ENCODE data around the gene NTNG1.
"Not testable (repeated sequence)": the region's sequence is repeated elsewhere in the genome, so short reads cannot be mapped to it uniquely, and the experiment has no call there.

NTNG1 gene

GRCh38 chr1:107142666-107143065 lies 1.8 kb downstream of the NTNG1 start:
- no peak for DNase-seq (ENCODE audit: low read depth)

- no peak for DNase-seq (ENCODE audit: low read depth)
Measured at GRCh38 chr1:107145637-107146036, 4.8 kb downstream of the NTNG1 start.

- DNase-seq (ENCODE audit: low read depth), result no peak
Measured at GRCh38 chr1:107147843-107148242, 7.0 kb downstream of the NTNG1 start.

GRCh38 chr1:107149946-107150345 lies 9.1 kb downstream of the NTNG1 start:
- no peak for DNase-seq (ENCODE audit: low read depth)

- no peak for DNase-seq (ENCODE audit: low read depth)
Measured at GRCh38 chr1:107151295-107151694, 10.5 kb downstream of the NTNG1 start.

- no peak for DNase-seq (ENCODE audit: low read depth)
Measured at GRCh38 chr1:107152395-107152794, 11.6 kb downstream of the NTNG1 start.

GRCh38 chr1:107153014-107153413 lies 12.2 kb downstream of the NTNG1 start:
- no peak for DNase-seq (ENCODE audit: low read depth)

- no peak for DNase-seq (ENCODE audit: low read depth)
Measured at GRCh38 chr1:107158496-107158895, 17.7 kb downstream of the NTNG1 start.

- no peak for DNase-seq (ENCODE audit: low read depth)
Measured at GRCh38 chr1:107158991-107159390, 18.2 kb downstream of the NTNG1 start.

GRCh38 chr1:107162745-107163144 lies 21.9 kb downstream of the NTNG1 start:
- no peak for DNase-seq (ENCODE audit: low read depth)

- DNase-seq (ENCODE audit: low read depth), result not testable (repeated sequence)
Measured at GRCh38 chr1:107164901-107165300, 24.1 kb downstream of the NTNG1 start.

- DNase-seq (ENCODE audit: low read depth), result no peak
Measured at GRCh38 chr1:107169615-107170014, 28.8 kb downstream of the NTNG1 start.

GRCh38 chr1:107171333-107171732 lies 30.5 kb downstream of the NTNG1 start:
- DNase-seq (ENCODE audit: low read depth), result no peak

GRCh38 chr1:107172450-107173170 lies 31.8 kb downstream of the NTNG1 start:
- no peak for DNase-seq (ENCODE audit: low read depth)

GRCh38 chr1:107175102-107175909 lies 34.5 kb downstream of the NTNG1 start:
- DNase-seq (ENCODE audit: low read depth), result no peak

- no peak for DNase-seq (ENCODE audit: low read depth)
Measured at GRCh38 chr1:107181253-107181969, 40.6 kb downstream of the NTNG1 start.

GRCh38 chr1:107183011-107183410 lies 42.2 kb downstream of the NTNG1 start:
- no peak for DNase-seq (ENCODE audit: low read depth)

- no peak for DNase-seq (ENCODE audit: low read depth)
Measured at GRCh38 chr1:107184888-107185287, 44.0 kb downstream of the NTNG1 start.

- DNase-seq (ENCODE audit: low read depth), result no peak
Measured at GRCh38 chr1:107187399-107187798, 46.6 kb downstream of the NTNG1 start.

- DNase-seq (ENCODE audit: low read depth), result no peak
Measured at GRCh38 chr1:107188160-107188559, 47.3 kb downstream of the NTNG1 start.

- no peak for DNase-seq (ENCODE audit: low read depth)
Measured at GRCh38 chr1:107194380-107194779, 53.5 kb downstream of the NTNG1 start.

GRCh38 chr1:107195476-107195875 lies 54.6 kb downstream of the NTNG1 start:
- no peak for DNase-seq (ENCODE audit: low read depth)
